Activated T-cell treated with anti-CD3 and anti-CD28 coated beads, Interleukin-2, amount 50 U/mL, for 4 hours (primary cell): ENCODE data around the gene ERFE. TPM values are rescaled to one million over a fixed set of nuclear protein-coding genes. Genes with fewer than 3 reads are reported as not detected.
A peak's percentile ranks its signal among the peaks of the same experiment; 100 is the strongest.

Experiments
- ATAC-seq, 2 donors: fragments of 200-7000 bp; cut with Tn5 transposase; one replicate each; pipeline ENCODE4 v1.10.0; 2021
- DNase-seq: peaks from one replicate; pipeline ENCODE4 v3.0.0-alpha.2; 2020
- H3K27me3 Mint-ChIP-seq: one replicate; pipeline ENCODE4 v1.8.0; 2021; ENCODE audit warnings: low read depth, mixed read lengths
- H3K36me3 Mint-ChIP-seq: one replicate; pipeline ENCODE4 v1.8.0; 2022; ENCODE audit warnings: mixed read lengths; ENCODE audit not compliant: insufficient read depth
- H3K4me1 Mint-ChIP-seq: one replicate; pipeline ENCODE4 v1.8.0; 2021; ENCODE audit warnings: low read depth, mixed read lengths
- H3K4me3 Mint-ChIP-seq: one replicate; pipeline ENCODE4 v1.8.0; 2021; ENCODE audit warnings: mild to moderate bottlenecking, moderate library complexity, mixed read lengths
- H3K9me3 Mint-ChIP-seq: one replicate; pipeline ENCODE4 v1.8.0; 2021; ENCODE audit warnings: mixed read lengths
- total RNA-seq, 3 donors: library from RNA; stranded (reverse); gene quantifications; one replicate each; pipeline ENCODE4 v1.2.1, GENCODE V29; 2021

ERFE gene
- total RNA-seq, 3 donors from 2014 or later, result 0.13 to 0.91 (median 0.22) TPM

- Mint-ChIP-seq H3K4me3 (no peak overlapping the region), H3K4me1 (no peaks in the 10 kb centered on the region), H3K36me3 (no peaks in the 10 kb centered on the region), H3K9me3 (no peaks in the 10 kb centered on the region), H3K27me3 (no peaks in the 10 kb centered on the region)
- DNase-seq (no peak), ATAC-seq (no peak)
These were observed 26.9 kb upstream of the ERFE start for GRCh38 chr2:238131761-238132462.

GRCh38 chr2:238132463-238133450, 26.0 kb upstream of the ERFE start:
- no peaks in the 10 kb centered on the region for H3K9me3 Mint-ChIP-seq
- no peaks in the 10 kb centered on the region for H3K4me1 Mint-ChIP-seq
- no peak overlapping the region for H3K4me3 Mint-ChIP-seq
- DNase-seq, result no peak
- ATAC-seq, result no peak
- no peaks in the 10 kb centered on the region for H3K36me3 Mint-ChIP-seq
- H3K27me3 Mint-ChIP-seq, result no peaks in the 10 kb centered on the region

- H3K9me3 Mint-ChIP-seq, result no peaks in the 10 kb centered on the region
- no peaks in the 10 kb centered on the region for H3K27me3 Mint-ChIP-seq
- DNase-seq (no peak), ATAC-seq (no peak)
- H3K4me3 Mint-ChIP-seq, result no peak overlapping the region
- no peaks in the 10 kb centered on the region for H3K4me1 Mint-ChIP-seq
- H3K36me3 Mint-ChIP-seq, result no peaks in the 10 kb centered on the region
These were observed 25.0 kb upstream of the ERFE start for GRCh38 chr2:238133499-238134392.

GRCh38 chr2:238134393-238134785, 24.4 kb upstream of the ERFE start:
- no peaks in the 10 kb centered on the region for H3K9me3 Mint-ChIP-seq
- ATAC-seq (no peak), DNase-seq (no peak)
- no peaks in the 10 kb centered on the region for H3K36me3 Mint-ChIP-seq
- no peak overlapping the region for H3K4me3 Mint-ChIP-seq
- no peaks in the 10 kb centered on the region for H3K27me3 Mint-ChIP-seq
- no peaks in the 10 kb centered on the region for H3K4me1 Mint-ChIP-seq

GRCh38 chr2:238135601-238136150, 23.1 kb upstream of the ERFE start:
- Mint-ChIP-seq H3K9me3 (no peaks in the 10 kb centered on the region), H3K27me3 (no peaks in the 10 kb centered on the region), H3K36me3 (no peaks in the 10 kb centered on the region), H3K4me1 (no peaks in the 10 kb centered on the region), H3K4me3 (no peak overlapping the region)
- no peak for DNase-seq
- no peak for ATAC-seq

GRCh38 chr2:238136820-238137537, 21.8 kb upstream of the ERFE start:
- DNase-seq, result no peak
- Mint-ChIP-seq H3K36me3 (no peaks in the 10 kb centered on the region), H3K9me3 (no peaks in the 10 kb centered on the region), H3K4me3 (no peak overlapping the region), H3K4me1 (peaks cover 6% of the 10 kb centered on the region), H3K27me3 (no peaks in the 10 kb centered on the region)
- no peak for ATAC-seq

- ATAC-seq (no peak), DNase-seq (no peak)
- no peaks in the 10 kb centered on the region for H3K9me3 Mint-ChIP-seq
- peaks cover 6% of the 10 kb centered on the region for H3K4me1 Mint-ChIP-seq
- no peaks in the 10 kb centered on the region for H3K36me3 Mint-ChIP-seq
- H3K4me3 Mint-ChIP-seq, result no peak overlapping the region
- H3K27me3 Mint-ChIP-seq, result no peaks in the 10 kb centered on the region
These were observed 20.9 kb upstream of the ERFE start for GRCh38 chr2:238137885-238138284.

GRCh38 chr2:238138331-238139195, 20.2 kb upstream of the ERFE start, which contains the start of gene KLHL30:
Gene KLHL30 (plus strand): TSS chr2:238138668. CDS start chr2:238140755, 2,087 bp downstream.
- Mint-ChIP-seq H3K27me3 (no peaks in the 10 kb centered on the region), H3K36me3 (no peaks in the 10 kb centered on the region), H3K4me1 (peaks cover 6% of the 10 kb centered on the region), H3K9me3 (no peaks in the 10 kb centered on the region), H3K4me3 (no peak within 1 kb of the TSS)
- ATAC-seq (no peak), DNase-seq (no peak)

- Mint-ChIP-seq H3K36me3 (no peaks in the 10 kb centered on the region), H3K27me3 (no peaks in the 10 kb centered on the region), H3K4me1 (peaks cover 6% of the 10 kb centered on the region), H3K9me3 (no peaks in the 10 kb centered on the region), H3K4me3 (no peak overlapping the region)
- ATAC-seq (peak in 1 of 2 donors; percentile 58), DNase-seq (peak; percentile 25)
These were observed 19.4 kb upstream of the ERFE start for GRCh38 chr2:238139196-238140039.

- no peak for DNase-seq
- no peak for ATAC-seq
- Mint-ChIP-seq H3K27me3 (no peaks in the 10 kb centered on the region), H3K9me3 (no peaks in the 10 kb centered on the region), H3K4me1 (peaks cover 6% of the 10 kb centered on the region), H3K36me3 (no peaks in the 10 kb centered on the region), H3K4me3 (no peak overlapping the region)
These were observed 18.7 kb upstream of the ERFE start for GRCh38 chr2:238140040-238140439.

- H3K27me3 Mint-ChIP-seq, result no peaks in the 10 kb centered on the region
- peaks cover 6% of the 10 kb centered on the region for H3K4me1 Mint-ChIP-seq
- no peak overlapping the region for H3K4me3 Mint-ChIP-seq
- DNase-seq, result no peak
- no peaks in the 10 kb centered on the region for H3K36me3 Mint-ChIP-seq
- no peak for ATAC-seq
- H3K9me3 Mint-ChIP-seq, result no peaks in the 10 kb centered on the region
These were observed 17.8 kb upstream of the ERFE start for GRCh38 chr2:238140721-238141540.
